Prostate gland (tissue), 2 donors: ENCODE data around the gene HRC. TPM values are rescaled to one million over a fixed set of nuclear protein-coding genes. Genes with fewer than 3 reads are reported as not detected.

Experiments used
- DNase-seq: peaks from one replicate; pipeline ENCODE4 v3.0.0-alpha.2; 2019; ENCODE audit warnings: low spot score
- H3K27ac ChIP-seq, 2 donors: fragments of 200-600 bp; sonication (generic); 2 replicates each; pipeline ENCODE4 v1.5.1; 2017 to 2019
- H3K27me3 ChIP-seq: fragments of 200-600 bp; sonication (generic); replicated peaks from 2 replicates; pipeline ENCODE4 v1.5.1; 2019; ENCODE audit not compliant: insufficient read depth
- H3K36me3 ChIP-seq, 2 donors: fragments of 200-600 bp; sonication (generic); 1 replicate in 1 of 2; 2 replicates in 1 of 2; pipeline versions ENCODE4 v1.5.1 to v1.8.1; 2017 to 2019
- H3K4me1 ChIP-seq: fragments of 200-600 bp; sonication (generic); replicated peaks from 2 replicates; pipeline ENCODE4 v1.5.1; 2019
- H3K4me3 ChIP-seq, 2 donors: fragments of 200-600 bp; sonication (generic); 2 replicates each; pipeline ENCODE4 v1.5.1; 2017 to 2019
- H3K9me3 ChIP-seq: fragments of 200-600 bp; sonication (generic); 2 replicates; pipeline ENCODE4 v1.5.1; 2017
- CTCF ChIP-seq, 4 experiments: fragments of 200-600 bp in 2 of 4; fragments of 450-650 bp in 2 of 4; sonication (generic) in 2 of 4; IDR thresholded peaks; 1 replicate in 3 of 4; 2 replicates in 1 of 4; pipeline ENCODE4 v1.5.1; 2016 to 2019; ENCODE audit warnings: antibody characterized with exemption in 4 of 4, mild to moderate bottlenecking in 2 of 4, moderate library complexity in 2 of 4
- POLR2A ChIP-seq: fragments of 450-650 bp; IDR thresholded peaks from one replicate; pipeline ENCODE4 v1.6.1; 2016; ENCODE audit warnings: antibody characterized with exemption, mild to moderate bottlenecking
- POLR2AphosphoS5 ChIP-seq: sonication (generic); formaldehyde crosslinking; IDR thresholded peaks from one replicate; pipeline ENCODE4 v1.6.1; 2017; ENCODE audit warnings: antibody characterized with exemption
- WGBS: methylation state at CpG from one replicate; pipeline ENCODE4 v1.1.5; 2018; 5-methylcytosine and 5-hydroxymethylcytosine counted together
- intact Hi-C: fragments of 100-400 bp; cut with DNase I; formaldehyde crosslinking; loops from one replicate; pipeline ENCODE4 v1.14.2; 2022
- total RNA-seq, 2 donors: library from RNA; depleted of rRNA; stranded (reverse); fragments of >200 nt; gene quantifications; one replicate each; pipeline ENCODE4 v1.1.0, GENCODE V29; 2016

The HRC gene
- total RNA-seq = 1 to 10 TPM; 3.8 to 6.7 TPM

- Histone ChIP-seq H3K9me3 (no peaks in the 10 kb centered on the region), H3K27me3 (no peaks in the 10 kb centered on the region), H3K27ac (no peak within 1 kb of the TSS), H3K36me3 (no peaks in the 10 kb centered on the region), H3K4me3 (no peak within 1 kb of the TSS), H3K4me1 (no peaks in the 10 kb centered on the region)
- no peak for DNase-seq
- TF ChIP-seq POLR2AphosphoS5 = no peak
- TF ChIP-seq POLR2A = no peak
- no peak for TF ChIP-seq CTCF (IDR thresholded peaks at IDR 0.05)
- intact Hi-C loops = no loop called here
- 73% methylated on average over 19 of the region's 19 CpGs for WGBS
These were observed at the start of gene HRC for GRCh38 chr19:49155005-49155819. TSS of gene HRC (minus strand) at chr19:49155396. CDS start at chr19:49155237, 159 bp downstream.

GRCh38 chr19:49201042-49201441 is 45.8 kb upstream of the HRC start:
- no peaks in the 10 kb centered on the region for H3K9me3 ChIP-seq
- H3K27ac ChIP-seq = peak overlapping the region; percentile 85 to 88
- no peaks in the 10 kb centered on the region for H3K27me3 ChIP-seq
- H3K4me3 ChIP-seq = no peak overlapping the region
- H3K4me1 ChIP-seq = peaks cover 4% of the 10 kb centered on the region
- peaks cover 0 to 4% of the 10 kb centered on the region in 2 donors for H3K36me3 ChIP-seq
- peak; percentile 52 for DNase-seq
- TF ChIP-seq POLR2A (no peak), POLR2AphosphoS5 (no peak), CTCF (IDR thresholded peaks at IDR 0.05) (no peak)
- intact Hi-C loops = no loop called here
- 49% methylated on average over 7 of the region's 7 CpGs for WGBS

- DNase-seq = no peak
- no peak for TF ChIP-seq POLR2AphosphoS5
- TF ChIP-seq POLR2A = no peak
- TF ChIP-seq CTCF (IDR thresholded peaks at IDR 0.05) = no peak
- 86% methylated on average over 29 of the region's 29 CpGs for WGBS
- intact Hi-C loops = no loop called here
- Histone ChIP-seq H3K27me3 (no peaks in the 10 kb centered on the region), H3K4me1 (peaks cover 4% of the 10 kb centered on the region), H3K4me3 (no peak overlapping the region), H3K36me3 (peaks cover 0 to 4% of the 10 kb centered on the region in 2 donors), H3K9me3 (no peaks in the 10 kb centered on the region), H3K27ac (peak overlapping the region; percentile 85 to 88)
These were observed 45.2 kb upstream of the HRC start for GRCh38 chr19:49200238-49200862.

GRCh38 chr19:49196527-49197240 is 41.5 kb upstream of the HRC start:
- Histone ChIP-seq H3K9me3 (no peaks in the 10 kb centered on the region), H3K27me3 (no peaks in the 10 kb centered on the region), H3K27ac (peak overlapping the region; percentile 66 to 74), H3K4me3 (no peak overlapping the region), H3K4me1 (peaks cover 4% of the 10 kb centered on the region), H3K36me3 (peaks cover 0 to 1% of the 10 kb centered on the region in 2 donors)
- DNase-seq = peak; percentile 49
- intact Hi-C loops = loop anchor here (5.0 kb wide), 1 partner anchor 49 kb away; no protein-coding TSS in a partner anchor
- no peak for TF ChIP-seq POLR2A
- no peak for TF ChIP-seq POLR2AphosphoS5
- TF ChIP-seq CTCF (IDR thresholded peaks at IDR 0.05) = no peak
- 34% methylated on average over 40 of the region's 40 CpGs for WGBS
